EH (cell line): Measurements from ENCODE around the gene ADH7.
A peak's percentile ranks its signal among the peaks of the same experiment; 100 is the strongest.
"Not testable (repeated sequence)": the region's sequence is repeated elsewhere in the genome, so short reads cannot be mapped to it uniquely, and the experiment has no call there.

ENCODE experiments used
- DNase-seq: peaks from one replicate; pipeline ENCODE4 v3.0.0-alpha.2; 2015; ENCODE audit warnings: low read depth

Gene ADH7

DNA sequence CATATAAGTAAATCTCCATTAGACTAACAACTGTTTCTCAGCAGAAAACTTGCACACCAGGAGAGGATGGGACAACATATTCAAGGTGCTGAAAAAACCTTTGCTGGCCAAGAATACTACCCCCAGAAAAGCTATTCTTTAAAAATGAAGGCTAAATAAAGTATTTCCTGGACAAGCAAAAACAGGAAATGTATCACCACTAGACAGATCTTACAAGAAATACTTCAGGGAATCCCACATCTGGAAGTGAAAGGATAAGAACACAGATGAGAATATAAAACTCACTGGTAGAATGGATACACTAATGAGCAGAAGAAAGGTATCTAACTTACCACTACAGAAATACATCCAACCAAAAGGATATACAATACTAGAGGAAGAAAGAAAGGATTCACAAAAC is 55.6 kb downstream of the ADH7 start:
- DNase-seq: peak; percentile 19

DNA sequence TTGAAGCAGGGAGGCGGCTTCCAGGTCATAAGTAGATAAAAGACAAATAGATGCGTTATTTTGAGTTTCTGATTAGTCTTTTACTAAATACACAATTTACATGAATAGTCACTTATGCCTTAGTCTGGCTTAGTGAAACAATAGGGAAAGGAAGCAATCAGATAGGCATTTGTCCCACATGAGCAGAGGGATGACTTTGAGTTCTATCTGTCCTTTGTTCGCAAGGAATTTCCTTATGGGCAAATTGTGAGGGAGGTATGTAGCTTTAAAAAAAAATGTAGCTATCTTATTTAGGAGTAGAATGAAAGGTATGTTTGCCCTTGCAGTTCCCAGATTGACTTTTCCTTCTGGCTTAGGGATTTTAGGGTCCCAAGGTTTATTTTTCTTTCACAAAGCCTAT is 56.3 kb downstream of the ADH7 start:
- no peak for DNase-seq

DNA sequence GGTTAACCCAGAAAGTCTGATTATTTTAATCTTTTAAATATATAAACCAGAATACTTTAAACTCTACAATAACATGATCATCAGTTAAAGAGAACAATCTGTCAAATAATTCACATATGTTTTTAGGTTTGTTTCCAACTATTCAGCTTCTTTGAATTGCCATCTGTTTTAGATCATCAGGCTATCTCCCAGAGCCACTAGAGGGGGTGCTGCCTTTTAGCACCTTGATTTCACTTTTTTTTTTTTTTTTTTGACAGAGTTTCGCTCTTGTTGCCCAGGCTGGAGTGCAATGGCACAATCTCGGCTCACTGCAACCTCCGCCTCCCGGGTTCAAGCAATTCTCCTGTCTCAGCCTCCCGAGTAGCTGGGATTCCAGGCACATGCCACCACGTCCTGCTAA is 57.8 kb downstream of the ADH7 start:
- DNase-seq: peak; percentile 51

DNA sequence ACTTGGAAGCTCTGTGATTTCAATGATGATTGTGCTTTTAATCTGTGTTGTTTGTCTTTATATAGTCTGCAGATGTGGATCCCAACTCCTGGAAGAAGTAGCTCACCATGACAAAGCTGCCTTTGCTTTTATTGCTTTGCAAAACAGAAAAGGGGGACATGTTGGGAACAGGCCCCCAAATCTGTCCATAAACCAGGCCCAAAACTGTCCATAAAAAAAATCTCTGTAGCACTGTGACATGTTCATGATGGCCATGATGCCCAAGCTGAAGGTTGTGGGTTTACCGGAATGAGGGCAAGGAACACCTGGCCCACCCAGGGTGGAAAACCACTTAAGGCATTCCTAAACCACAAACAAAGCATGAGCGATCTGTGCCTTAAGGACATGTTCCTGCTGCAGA is 62.7 kb downstream of the ADH7 start:
- not testable (repeated sequence) for DNase-seq

DNA sequence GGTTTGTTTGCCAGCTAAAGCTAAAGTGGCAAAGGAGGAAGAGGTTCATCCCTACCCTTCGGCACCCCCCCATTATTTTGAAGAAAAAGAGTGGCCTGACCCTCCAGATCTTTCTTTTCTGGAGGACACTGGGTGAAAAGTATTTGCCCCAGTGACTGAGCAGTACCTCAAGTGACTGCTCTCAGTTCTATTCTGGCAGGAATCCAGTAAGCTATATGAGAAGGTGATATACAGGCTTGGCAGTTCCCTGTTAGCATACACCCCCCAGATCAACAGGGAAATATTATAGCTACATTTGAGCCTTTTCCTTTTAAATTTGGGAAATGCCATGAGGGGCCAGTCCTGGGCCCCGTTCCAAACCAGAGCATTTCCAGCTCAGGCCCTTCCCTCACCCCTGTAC is 67.3 kb downstream of the ADH7 start:
- DNase-seq: not testable (repeated sequence)

DNA sequence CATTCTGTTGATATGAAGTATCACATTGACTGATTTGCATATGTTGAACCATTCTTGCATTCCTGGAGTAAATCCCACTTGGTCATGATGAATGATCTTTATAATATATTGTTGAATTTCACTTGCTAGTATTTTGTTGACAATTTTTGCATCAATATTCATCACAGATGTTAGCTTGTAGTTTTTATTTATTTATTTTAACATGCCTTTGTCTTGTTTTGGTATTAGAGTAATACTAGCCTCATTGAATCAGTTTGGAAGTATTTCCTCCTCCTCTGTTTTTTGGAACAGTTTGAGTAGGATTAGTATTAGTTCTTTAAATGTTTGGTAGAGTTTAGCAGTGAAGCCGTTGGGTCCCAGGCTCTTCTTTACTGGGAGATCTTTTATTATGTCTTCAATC is 68.7 kb downstream of the ADH7 start:
- DNase-seq: no peak

DNA sequence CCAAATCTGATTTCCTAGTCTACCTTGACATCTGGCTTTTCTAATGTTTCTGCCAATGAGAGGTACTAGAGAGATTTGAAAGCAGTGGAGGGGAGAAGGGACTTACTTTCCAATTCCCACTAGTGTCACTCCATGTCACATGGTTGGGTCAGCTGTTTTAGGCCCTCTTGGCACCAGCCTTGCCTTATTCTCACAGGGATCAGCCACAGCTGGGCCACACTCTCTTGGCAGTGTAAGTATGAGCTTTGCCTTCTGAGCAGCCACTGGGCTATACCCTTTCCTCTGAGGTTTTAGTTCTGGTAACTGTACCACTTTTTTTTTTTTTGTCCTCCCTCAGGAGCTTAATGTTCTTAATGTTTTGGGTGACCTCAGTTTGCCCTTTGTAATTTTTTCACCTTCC is 72.4 kb downstream of the ADH7 start:
- DNase-seq: no peak
